Epithelial cell of prostate (primary cell): ENCODE measurements around the gene WWTR1.
A peak's percentile ranks its signal among the peaks of the same experiment; 100 is the strongest.

Experiments
- DNase-seq: peaks from one replicate; pipeline ENCODE4 v3.0.0-alpha.2; 2011; ENCODE audit warnings: low read depth, low spot score
- H3K27ac ChIP-seq: fragments of 450-650 bp; 2 replicates; pipeline ENCODE4 v1.5.1; 2017; ENCODE audit warnings: mild to moderate bottlenecking

Gene WWTR1

GRCh38 chr3:149575961-149576564 is 81.8 kb downstream of the WWTR1 start:
- H3K27ac ChIP-seq: peak overlapping the region; percentile 81
- peak; percentile 91 for DNase-seq

- no peak for DNase-seq
- peak overlapping the region; percentile 81 for H3K27ac ChIP-seq
These were observed 82.4 kb downstream of the WWTR1 start for GRCh38 chr3:149575213-149575960.

GRCh38 chr3:149572796-149573414 is 84.9 kb downstream of the WWTR1 start:
- no peak for DNase-seq
- H3K27ac ChIP-seq: no peak overlapping the region

GRCh38 chr3:149571381-149571780 is 86.4 kb downstream of the WWTR1 start:
- DNase-seq: no peak
- H3K27ac ChIP-seq: no peak overlapping the region

- H3K27ac ChIP-seq: no peak overlapping the region
These were observed 87.8 kb downstream of the WWTR1 start for GRCh38 chr3:149570016-149570415.

GRCh38 chr3:149567381-149567780 is 90.4 kb downstream of the WWTR1 start:
- no peak for DNase-seq
- H3K27ac ChIP-seq: no peak overlapping the region

More at GRCh38 chr3:149570016-149570415, 87.8 kb downstream of the WWTR1 start:
- DNase-seq: no peak

- no peak overlapping the region for H3K27ac ChIP-seq
- no peak for DNase-seq
These were observed 91.4 kb downstream of the WWTR1 start for GRCh38 chr3:149566292-149566975.

DNA sequence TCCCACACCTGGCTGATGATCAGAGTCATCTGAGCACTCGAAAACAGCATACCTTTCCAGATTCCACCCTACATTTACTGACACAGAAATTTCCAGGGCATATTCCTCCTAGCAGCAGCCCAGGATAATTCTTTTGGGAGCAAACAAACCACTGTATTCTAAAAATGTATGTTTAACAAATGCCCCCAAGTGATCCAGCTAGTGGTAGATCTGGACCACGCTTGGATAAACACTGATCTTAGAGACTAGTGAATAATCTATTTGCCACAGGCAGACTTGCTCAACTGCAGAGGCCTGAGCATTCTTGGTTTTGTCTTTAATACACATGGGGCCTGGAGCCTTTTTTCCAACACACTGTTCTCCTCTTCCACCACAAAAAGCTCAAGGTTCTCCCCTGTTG is 93.7 kb downstream of the WWTR1 start:
- no peak for DNase-seq

GRCh38 chr3:149563114-149563513 is 94.7 kb downstream of the WWTR1 start:
- DNase-seq: no peak
- H3K27ac ChIP-seq: no peak overlapping the region

More for the DNA sequence above, 93.7 kb downstream of the WWTR1 start:
- no peak overlapping the region for H3K27ac ChIP-seq

DNA sequence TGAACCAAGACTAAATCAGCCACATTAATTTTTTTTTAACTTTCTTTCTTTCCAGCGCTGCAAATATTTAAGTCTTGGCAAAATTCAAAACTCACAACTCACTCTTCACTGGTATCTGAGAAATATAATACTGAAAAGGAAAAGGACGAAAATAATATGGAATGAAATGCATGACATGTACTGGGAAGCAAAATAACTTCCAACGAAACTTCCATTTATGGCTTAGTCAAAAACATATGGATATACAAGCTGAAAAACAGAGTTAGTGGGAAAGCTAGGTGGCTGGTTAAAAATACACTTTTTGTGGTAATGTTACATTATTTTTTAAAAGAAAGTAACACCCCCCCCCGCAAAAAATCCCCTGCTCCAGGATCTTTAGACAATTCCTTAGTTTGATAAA is 97.2 kb downstream of the WWTR1 start:
- no peak for DNase-seq

DNA sequence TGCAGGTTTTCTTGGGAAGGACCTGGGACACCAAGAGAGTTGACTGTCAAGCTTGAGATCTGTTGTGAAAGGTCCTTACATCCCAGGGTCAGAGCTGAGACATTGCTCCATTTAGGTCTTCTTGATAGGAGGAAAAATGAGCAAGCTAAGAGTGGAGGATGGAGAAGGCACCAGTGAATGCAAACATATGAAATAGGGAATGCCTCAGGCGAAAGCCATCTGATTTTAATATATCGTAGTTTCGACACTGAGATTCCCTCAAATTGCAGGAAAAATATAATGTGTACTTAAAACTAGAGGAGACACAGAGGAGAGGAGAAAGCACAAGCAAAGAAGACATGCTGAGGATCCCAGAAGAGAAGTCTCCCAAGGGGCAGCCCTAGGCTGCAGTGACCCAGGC is 97.8 kb downstream of the WWTR1 start:
- DNase-seq: no peak
- no peak overlapping the region for H3K27ac ChIP-seq

More for the DNA sequence above, 97.2 kb downstream of the WWTR1 start:
- no peak overlapping the region for H3K27ac ChIP-seq

- DNase-seq: no peak
These were observed 98.3 kb downstream of the WWTR1 start for GRCh38 chr3:149559525-149559924.

DNA sequence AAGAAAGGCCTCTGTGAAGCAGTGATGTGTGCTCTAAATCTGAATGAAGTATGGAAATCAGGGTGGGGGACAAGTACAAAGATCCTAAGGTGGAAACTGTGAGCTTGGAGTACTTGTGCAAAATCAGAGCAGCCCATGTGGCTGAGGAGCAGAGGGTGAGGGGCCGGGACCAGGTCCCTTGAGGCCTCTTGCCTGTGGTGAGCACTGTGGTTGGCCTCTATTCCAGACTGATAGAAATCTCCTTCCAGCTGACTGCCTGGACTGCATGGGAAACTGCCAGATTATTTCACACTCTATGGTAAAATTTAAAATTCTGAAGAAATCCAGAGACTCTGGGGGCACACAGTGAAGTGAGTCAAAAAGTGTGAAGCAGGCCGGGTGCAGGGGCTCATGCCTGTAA is 101.9 kb downstream of the WWTR1 start:
- DNase-seq: no peak
- H3K27ac ChIP-seq: no peak overlapping the region

More at GRCh38 chr3:149559525-149559924, 98.3 kb downstream of the WWTR1 start:
- H3K27ac ChIP-seq: no peak overlapping the region

DNA sequence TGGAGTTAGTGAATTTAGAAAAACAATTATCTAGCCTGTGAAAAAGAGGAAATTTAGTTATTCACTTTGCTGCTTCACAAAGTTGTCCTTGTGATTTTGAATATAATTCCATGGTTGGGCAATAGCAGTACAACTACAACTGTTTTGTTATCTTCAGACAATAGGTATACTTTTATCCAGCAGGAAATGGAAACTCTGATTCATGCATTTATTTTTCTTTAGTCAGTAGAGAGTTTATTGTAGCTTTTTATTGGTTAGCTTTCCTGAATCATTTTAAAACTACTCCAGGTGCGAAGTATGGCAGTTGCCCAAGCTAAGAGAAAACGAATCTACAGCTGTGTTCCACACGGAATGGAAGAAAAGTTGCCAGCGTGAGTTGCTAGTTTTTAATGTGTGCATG is 103.0 kb downstream of the WWTR1 start:
- DNase-seq: peak; percentile 77
- peak overlapping the region; percentile 42 for H3K27ac ChIP-seq

GRCh38 chr3:149553781-149554451 is 103.9 kb downstream of the WWTR1 start:
- no peak for DNase-seq

GRCh38 chr3:149552700-149553099 is 105.1 kb downstream of the WWTR1 start:
- DNase-seq: no peak
- H3K27ac ChIP-seq: no peak overlapping the region

More at GRCh38 chr3:149553781-149554451, 103.9 kb downstream of the WWTR1 start:
- peak overlapping the region; percentile 42 for H3K27ac ChIP-seq

DNA sequence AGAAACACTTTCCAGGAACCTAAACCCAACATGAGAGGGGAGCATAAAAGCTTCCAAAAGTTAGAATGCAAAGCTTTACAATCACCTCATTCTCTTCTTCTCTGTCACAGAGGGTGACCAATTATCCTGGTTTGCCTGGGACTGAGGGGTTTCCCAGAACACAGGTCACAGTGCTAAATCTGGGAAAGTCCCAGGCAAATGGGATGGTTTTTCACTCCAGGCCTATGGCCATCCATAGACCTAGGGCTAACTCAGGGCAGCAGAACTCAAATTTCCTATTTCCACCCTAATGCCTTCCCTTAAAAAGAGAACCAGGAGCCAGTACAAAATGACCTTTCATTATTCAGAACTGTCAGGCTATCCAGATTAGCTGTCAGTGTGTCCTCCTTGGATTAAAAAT is 106.3 kb downstream of the WWTR1 start:
- DNase-seq: no peak
- H3K27ac ChIP-seq: no peak overlapping the region

DNA sequence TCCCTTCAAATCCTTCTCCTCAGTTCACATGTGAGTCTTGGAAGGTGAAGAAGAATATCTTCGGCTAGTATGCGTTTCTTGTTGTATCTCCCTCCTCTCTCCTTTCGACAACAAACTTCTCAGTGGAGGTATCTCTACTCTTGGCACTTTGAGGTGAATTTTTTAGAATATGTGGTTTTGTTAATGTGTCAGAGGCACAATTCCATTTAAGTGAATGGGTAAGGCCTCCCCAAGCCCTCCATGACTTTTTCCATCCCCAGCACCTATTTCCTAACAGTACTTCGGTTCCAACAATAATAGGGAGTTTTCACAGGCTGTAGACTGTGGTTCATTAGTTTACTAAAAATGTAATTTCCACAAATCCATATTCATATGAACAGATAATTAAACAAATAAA is 109.2 kb downstream of the WWTR1 start:
- no peak for DNase-seq
- peak overlapping the region; percentile 35 for H3K27ac ChIP-seq

DNA sequence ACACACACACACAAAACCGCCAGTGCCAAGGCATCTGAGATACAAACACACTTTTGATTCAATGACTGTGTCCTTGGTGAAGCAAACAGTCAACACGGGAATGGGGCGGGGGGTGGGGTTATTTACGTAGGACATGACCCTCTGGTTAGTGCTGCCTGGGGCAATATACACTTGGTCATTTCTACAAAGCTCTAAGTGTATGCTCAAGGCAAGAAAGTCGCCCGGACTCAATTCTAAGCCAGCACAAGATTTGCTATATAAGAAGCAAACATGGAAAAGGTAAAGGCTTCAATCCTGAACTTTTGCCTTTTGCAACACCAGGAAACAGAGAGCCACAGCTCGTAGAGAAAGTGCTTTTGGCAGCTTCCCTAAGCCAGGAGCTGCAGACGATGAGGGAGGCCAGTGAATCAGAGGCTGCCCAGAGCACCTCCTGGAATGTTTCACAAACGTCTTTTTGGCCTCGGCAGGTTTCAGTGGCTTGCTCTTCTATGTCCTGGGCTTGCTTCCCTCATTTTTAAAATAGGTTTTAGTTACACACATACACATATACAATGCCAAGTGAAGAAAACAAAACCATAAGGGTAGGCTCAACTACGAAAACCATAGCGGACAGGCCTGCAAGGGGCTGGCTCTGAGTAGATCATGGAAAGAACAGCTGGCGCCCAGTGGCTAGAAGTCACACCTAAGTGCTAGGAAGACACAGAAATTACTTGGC is 109.7 kb downstream of the WWTR1 start:
- DNase-seq: no peak
- H3K27ac ChIP-seq: peak overlapping the region; percentile 35

DNA sequence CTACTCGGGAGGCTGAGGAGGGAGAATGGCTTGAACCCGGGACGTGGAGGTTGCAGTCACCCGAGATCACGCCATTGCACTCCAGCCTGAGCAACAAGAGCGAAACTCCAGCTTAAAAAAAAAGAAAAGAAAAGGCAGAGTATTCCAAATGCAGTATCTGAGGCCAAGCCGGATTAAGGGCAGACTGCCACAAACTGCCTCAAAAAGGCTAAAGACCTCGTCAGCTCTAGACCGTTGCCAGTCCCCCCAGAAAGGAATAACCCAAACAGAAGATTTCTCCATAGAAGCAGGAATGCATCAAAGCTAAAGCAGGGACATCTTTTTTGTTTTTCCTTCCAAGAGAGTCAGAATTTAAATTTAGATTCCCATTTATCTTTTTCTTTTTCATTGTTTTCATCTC is 110.4 kb downstream of the WWTR1 start:
- no peak overlapping the region for H3K27ac ChIP-seq
- DNase-seq: no peak
